ENCODE measurements around the gene ILRUN. TPM values are rescaled to one million over a fixed set of nuclear protein-coding genes. Genes with fewer than 3 reads are reported as not detected.

ILRUN gene
- total RNA-seq, 1 experiment from 2014 or later = 62.8 TPM

DNA sequence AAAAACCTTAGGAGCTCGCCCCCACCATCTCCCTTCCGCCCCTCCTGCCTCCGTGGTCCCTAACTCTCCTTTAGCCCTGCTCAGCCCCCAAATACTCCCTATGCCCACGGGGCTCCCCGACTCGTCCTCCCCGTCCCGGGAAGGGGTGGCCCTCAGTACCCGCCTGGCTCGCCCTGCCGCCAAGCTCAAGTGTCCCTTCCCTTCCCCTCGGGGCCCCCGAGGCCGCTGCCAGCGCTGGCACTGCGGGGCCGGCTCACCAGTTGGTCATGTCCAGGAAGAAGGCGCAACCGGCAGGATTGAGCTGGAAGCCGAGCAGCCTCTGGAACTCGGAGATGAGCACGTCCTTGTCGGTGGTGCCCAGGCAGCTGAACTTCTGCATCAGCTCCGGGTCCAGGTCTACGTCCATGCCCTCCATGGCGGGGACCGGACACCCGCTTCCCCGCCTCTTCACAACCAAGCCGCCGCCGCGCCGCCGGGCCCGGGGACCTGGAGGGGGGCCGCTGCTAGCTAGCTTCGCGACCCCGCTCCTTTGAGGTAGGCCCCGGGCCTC lies 303 bp downstream of the ILRUN start:
- Histone ChIP-seq H3K36me3 (ENCODE audit: control insufficient read depth, insufficient read depth, low read length) (no peaks in the 10 kb centered on the region; the same call in 1 of the 2 replicates), H3K27ac (ENCODE audit: low read length) (peak overlapping the region; percentile 87), H3K4me3 (ENCODE audit: low read depth in 2 of 2, low read length in 2 of 2) (peak overlapping the region; percentile 90 to 99), H3K27me3 (ENCODE audit: control insufficient read depth, insufficient read depth, low read length) (no peaks in the 10 kb centered on the region), H3K4me1 (ENCODE audit: control insufficient read depth, insufficient read depth, low read length) (peaks cover 9% of the 10 kb centered on the region), H3K9me3 (ENCODE audit: control insufficient read depth, insufficient read depth, low read depth, low read length) (no peaks in the 10 kb centered on the region)
- ATAC-seq = peak; percentile 70
- TF ChIP-seq, protein P1, sequence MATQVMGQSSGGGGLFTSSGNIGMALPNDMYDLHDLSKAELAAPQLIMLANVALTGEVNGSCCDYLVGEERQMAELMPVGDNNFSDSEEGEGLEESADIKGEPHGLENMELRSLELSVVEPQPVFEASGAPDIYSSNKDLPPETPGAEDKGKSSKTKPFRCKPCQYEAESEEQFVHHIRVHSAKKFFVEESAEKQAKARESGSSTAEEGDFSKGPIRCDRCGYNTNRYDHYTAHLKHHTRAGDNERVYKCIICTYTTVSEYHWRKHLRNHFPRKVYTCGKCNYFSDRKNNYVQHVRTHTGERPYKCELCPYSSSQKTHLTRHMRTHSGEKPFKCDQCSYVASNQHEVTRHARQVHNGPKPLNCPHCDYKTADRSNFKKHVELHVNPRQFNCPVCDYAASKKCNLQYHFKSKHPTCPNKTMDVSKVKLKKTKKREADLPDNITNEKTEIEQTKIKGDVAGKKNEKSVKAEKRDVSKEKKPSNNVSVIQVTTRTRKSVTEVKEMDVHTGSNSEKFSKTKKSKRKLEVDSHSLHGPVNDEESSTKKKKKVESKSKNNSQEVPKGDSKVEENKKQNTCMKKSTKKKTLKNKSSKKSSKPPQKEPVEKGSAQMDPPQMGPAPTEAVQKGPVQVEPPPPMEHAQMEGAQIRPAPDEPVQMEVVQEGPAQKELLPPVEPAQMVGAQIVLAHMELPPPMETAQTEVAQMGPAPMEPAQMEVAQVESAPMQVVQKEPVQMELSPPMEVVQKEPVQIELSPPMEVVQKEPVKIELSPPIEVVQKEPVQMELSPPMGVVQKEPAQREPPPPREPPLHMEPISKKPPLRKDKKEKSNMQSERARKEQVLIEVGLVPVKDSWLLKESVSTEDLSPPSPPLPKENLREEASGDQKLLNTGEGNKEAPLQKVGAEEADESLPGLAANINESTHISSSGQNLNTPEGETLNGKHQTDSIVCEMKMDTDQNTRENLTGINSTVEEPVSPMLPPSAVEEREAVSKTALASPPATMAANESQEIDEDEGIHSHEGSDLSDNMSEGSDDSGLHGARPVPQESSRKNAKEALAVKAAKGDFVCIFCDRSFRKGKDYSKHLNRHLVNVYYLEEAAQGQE (IDR thresholded peaks at IDR 0.05; ENCODE audit: insufficient read depth in 1 of 2, low read depth in 2 of 2, low read length in 1 of 2) = no peak
- TF ChIP-seq, protein P2, sequence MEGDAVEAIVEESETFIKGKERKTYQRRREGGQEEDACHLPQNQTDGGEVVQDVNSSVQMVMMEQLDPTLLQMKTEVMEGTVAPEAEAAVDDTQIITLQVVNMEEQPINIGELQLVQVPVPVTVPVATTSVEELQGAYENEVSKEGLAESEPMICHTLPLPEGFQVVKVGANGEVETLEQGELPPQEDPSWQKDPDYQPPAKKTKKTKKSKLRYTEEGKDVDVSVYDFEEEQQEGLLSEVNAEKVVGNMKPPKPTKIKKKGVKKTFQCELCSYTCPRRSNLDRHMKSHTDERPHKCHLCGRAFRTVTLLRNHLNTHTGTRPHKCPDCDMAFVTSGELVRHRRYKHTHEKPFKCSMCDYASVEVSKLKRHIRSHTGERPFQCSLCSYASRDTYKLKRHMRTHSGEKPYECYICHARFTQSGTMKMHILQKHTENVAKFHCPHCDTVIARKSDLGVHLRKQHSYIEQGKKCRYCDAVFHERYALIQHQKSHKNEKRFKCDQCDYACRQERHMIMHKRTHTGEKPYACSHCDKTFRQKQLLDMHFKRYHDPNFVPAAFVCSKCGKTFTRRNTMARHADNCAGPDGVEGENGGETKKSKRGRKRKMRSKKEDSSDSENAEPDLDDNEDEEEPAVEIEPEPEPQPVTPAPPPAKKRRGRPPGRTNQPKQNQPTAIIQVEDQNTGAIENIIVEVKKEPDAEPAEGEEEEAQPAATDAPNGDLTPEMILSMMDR (IDR thresholded peaks at IDR 0.05) = no peak
- TF ChIP-seq POLR2AphosphoS5 (IDR thresholded peaks at IDR 0.05; ENCODE audit: low read depth, low read length) = no peak
- 0 out of 2 replicates have a peak, but pooled peaks have one; percentile 43 for TF ChIP-seq SIN3A (IDR thresholded peaks at IDR 0.05; ENCODE audit: borderline replicate concordance, insufficient read depth, low read depth, low read length)
- TF ChIP-seq TCF7L2 (IDR thresholded peaks at IDR 0.05; ENCODE audit: low read depth, low read length) = no peak
- CTCF ChIA-PET = interaction anchor here (0.6 kb wide), 1 partner anchor 78 kb away, joined by 3 read pairs; no protein-coding TSS in a partner anchor
- POLR2A ChIA-PET = interaction anchor here (0.6 kb wide), 1 partner anchor 47 kb away, joined by 5 read pairs; no protein-coding TSS in a partner anchor
- intact Hi-C loops (cut with micrococcal nuclease; ENCODE audit: unreplicated experiment) (no loop called here), in situ Hi-C loops (cut with HindIII; ENCODE audit: low pct_unique_long_range_greater_than_20kb, low sequenced_read_pairs) (no loop called here)
- TSS peak; percentile 60 for BruUV-seq (replicated peaks)
- DNase-seq (ENCODE audit: low read depth, low spot score) = no peak

DNA sequence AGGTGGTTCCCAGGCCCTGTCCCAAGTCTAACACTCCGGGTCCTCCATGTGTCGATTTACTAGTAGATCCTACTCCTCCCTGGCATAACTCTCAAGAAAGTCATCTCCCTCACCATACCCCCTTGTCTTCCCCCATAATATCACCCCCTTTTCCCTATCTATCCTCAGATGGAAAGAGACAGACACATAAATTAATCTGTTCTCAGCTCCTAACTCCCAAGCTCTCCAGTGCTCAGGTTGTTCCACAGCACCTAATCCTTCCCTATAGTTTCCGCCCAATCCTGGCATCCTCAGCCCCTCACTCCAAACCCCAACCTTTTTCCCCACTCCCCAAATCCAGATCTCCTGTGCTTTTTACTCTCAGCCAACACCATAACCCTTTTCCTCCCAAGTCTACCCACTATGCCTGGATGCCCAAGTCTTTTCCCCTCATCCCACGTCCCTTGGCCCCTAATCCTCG lies 808 bp downstream of the ILRUN start:
- no peak for ATAC-seq
- intact Hi-C loops (cut with micrococcal nuclease; ENCODE audit: unreplicated experiment) = no loop called here

More for the DNA sequence above, 808 bp downstream of the ILRUN start:
- Histone ChIP-seq H3K36me3 (ENCODE audit: control insufficient read depth, insufficient read depth, low read length) (no peaks in the 10 kb centered on the region; the same call in 1 of the 2 replicates), H3K4me1 (ENCODE audit: control insufficient read depth, insufficient read depth, low read length) (peaks cover 9% of the 10 kb centered on the region), H3K27ac (ENCODE audit: low read length) (peak overlapping the region; percentile 87), H3K9me3 (ENCODE audit: control insufficient read depth, insufficient read depth, low read depth, low read length) (no peaks in the 10 kb centered on the region), H3K27me3 (ENCODE audit: control insufficient read depth, insufficient read depth, low read length) (no peaks in the 10 kb centered on the region), H3K4me3 (ENCODE audit: low read depth in 2 of 2, low read length in 2 of 2) (peak overlapping the region; percentile 90 to 99)
- in situ Hi-C loops (cut with HindIII; ENCODE audit: low pct_unique_long_range_greater_than_20kb, low sequenced_read_pairs) = no loop called here
- TF ChIP-seq, protein P1 (IDR thresholded peaks at IDR 0.05; ENCODE audit: insufficient read depth in 1 of 2, low read depth in 2 of 2, low read length in 1 of 2) = no peak
- BruUV-seq (replicated peaks) = no TSS peak
- POLR2A ChIA-PET = interaction anchor here (0.5 kb wide), 1 partner anchor 279 kb away, joined by 8 read pairs; no protein-coding TSS in a partner anchor
- CTCF ChIA-PET = no interaction called here
- no peak for DNase-seq (ENCODE audit: low read depth, low spot score)

Measured in Panc1 (cell line).